CD4-positive, CD25-positive, alpha-beta regulatory T cell (primary cell): ENCODE data around the gene SEPHS1. TPM values are rescaled to one million over a fixed set of nuclear protein-coding genes. Genes with fewer than 3 reads are reported as not detected.
A peak's percentile ranks its signal among the peaks of the same experiment; 100 is the strongest.

Experiments
- ATAC-seq, 2 donors: fragments of 150-1000 bp; cut with Tn5 transposase; one replicate each; pipeline ENCODE4 v1.10.0; 2021; ENCODE audit warnings: low read depth in 2 of 2, moderate number of reproducible peaks in 2 of 2, moderate library complexity in 1 of 2
- DNase-seq, 3 donors: peaks; one replicate each; pipeline versions ENCODE4 v3.0.0 to v3.0.0-alpha.2; 2012 to 2022; ENCODE audit warnings: mixed read lengths in 1 of 3
- H3K27ac ChIP-seq: one replicate; pipeline ENCODE4 v1.7.0; 2013; ENCODE audit warnings: mild to moderate bottlenecking, low read length; ENCODE audit not compliant: insufficient read depth, poor library complexity, severe bottlenecking
- H3K27me3 ChIP-seq: one replicate; pipeline ENCODE4 v1.7.0; 2013; ENCODE audit warnings: low read length; ENCODE audit not compliant: control insufficient read depth, insufficient read depth
- H3K36me3 ChIP-seq: one replicate; pipeline ENCODE4 v1.7.0; 2013; ENCODE audit warnings: mild to moderate bottlenecking, low read length, moderate library complexity; ENCODE audit not compliant: control insufficient read depth, insufficient read depth
- H3K4me1 ChIP-seq: 2 replicates; pipeline ENCODE4 v1.7.0; 2013; ENCODE audit warnings: mild to moderate bottlenecking, low read length; ENCODE audit not compliant: insufficient read depth, control insufficient read depth, poor library complexity, severe bottlenecking
- H3K4me3 ChIP-seq: one replicate; pipeline ENCODE4 v1.7.0; 2013; ENCODE audit warnings: low read depth, mild to moderate bottlenecking, low read length, moderate library complexity
- H3K9me3 ChIP-seq, 2 experiments: 1 replicate in 1 of 2; 2 replicates in 1 of 2; pipeline ENCODE4 v1.7.0; 2013; ENCODE audit warnings: low read length in 2 of 2, mild to moderate bottlenecking in 1 of 2, moderate library complexity in 1 of 2; ENCODE audit not compliant: control insufficient read depth in 2 of 2
- H3K27ac Mint-ChIP-seq, 3 donors: one replicate each; pipeline ENCODE4 v1.8.0; 2020 to 2022; ENCODE audit warnings: mild to moderate bottlenecking in 3 of 3, mixed read lengths in 3 of 3, moderate library complexity in 2 of 3
- H3K27me3 Mint-ChIP-seq: one replicate; pipeline ENCODE4 v1.8.0; 2022; ENCODE audit warnings: mild to moderate bottlenecking, mixed read lengths
- H3K36me3 Mint-ChIP-seq: one replicate; pipeline ENCODE4 v1.8.0; 2020; ENCODE audit warnings: mixed read lengths
- H3K4me1 Mint-ChIP-seq, 4 donors: one replicate each; pipeline ENCODE4 v1.8.0; 2020 to 2022; ENCODE audit warnings: mixed read lengths in 4 of 4, mild to moderate bottlenecking in 1 of 4
- H3K4me3 Mint-ChIP-seq, 4 donors: one replicate each; pipeline ENCODE4 v1.8.0; 2020 to 2022; ENCODE audit warnings: mild to moderate bottlenecking in 4 of 4, mixed read lengths in 4 of 4, moderate library complexity in 3 of 4
- H3K9me3 Mint-ChIP-seq, 7 donors: one replicate each; pipeline ENCODE4 v1.8.0; 2020 to 2022; ENCODE audit warnings: mixed read lengths in 7 of 7, mild to moderate bottlenecking in 3 of 7, moderate library complexity in 2 of 7
- polyA plus RNA-seq, 4 donors: library from polyadenylated mRNA; unstranded; fragments of 300-500 nt; fragmentation: Illumina TruSeq; gene quantifications; one replicate each; pipeline ENCODE4 v1.2.3, GENCODE V29; 2021
- total RNA-seq: library from RNA; stranded (reverse); gene quantifications from one replicate; pipeline ENCODE4 v1.2.3, GENCODE V29; 2022

The SEPHS1 gene
- total and polyA plus RNA-seq, 5 donors from 2014 or later: 14.6 to 26.6 (median 19.2) TPM

- peaks cover 42% of the 10 kb centered on the region for H3K36me3 ChIP-seq
- Mint-ChIP-seq H3K4me3 (no peak overlapping the region), H3K27me3 (no peaks in the 10 kb centered on the region)
These were observed 26.5 kb downstream of the SEPHS1 start for GRCh38 chr10:13321576-13321975.

GRCh38 chr10:13319166-13319565, 28.9 kb downstream of the SEPHS1 start:
- peaks cover 22% of the 10 kb centered on the region for H3K36me3 ChIP-seq
- DNase-seq (no peak), ATAC-seq (no peak)
- Mint-ChIP-seq H3K36me3 (peaks cover 19% of the 10 kb centered on the region), H3K4me3 (no peak overlapping the region), H3K9me3 (no peaks in the 10 kb centered on the region), H3K27ac (peak overlapping the region in 1 of 3 donors; percentile 60), H3K27me3 (no peaks in the 10 kb centered on the region), H3K4me1 (peaks cover 0 to 1% (median 0%) of the 10 kb centered on the region in 4 donors)
- H3K9me3 ChIP-seq: no peaks in the 10 kb centered on the region
- no peaks in the 10 kb centered on the region for H3K27me3 ChIP-seq
- H3K4me3 ChIP-seq: no peak overlapping the region
- no peaks in the 10 kb centered on the region for H3K4me1 ChIP-seq
- H3K27ac ChIP-seq: no peak overlapping the region

More at GRCh38 chr10:13321576-13321975, 26.5 kb downstream of the SEPHS1 start:
- no peak for ATAC-seq
- Mint-ChIP-seq H3K27ac (peak overlapping the region in 2 of 3 donors; percentile 32 to 36), H3K36me3 (peaks cover 33% of the 10 kb centered on the region), H3K9me3 (no peaks in the 10 kb centered on the region), H3K4me1 (no peaks in the 10 kb centered on the region)
- no peak overlapping the region for H3K27ac ChIP-seq
- no peaks in the 10 kb centered on the region for H3K9me3 ChIP-seq
- H3K4me1 ChIP-seq: no peaks in the 10 kb centered on the region
- no peak overlapping the region for H3K4me3 ChIP-seq
- H3K27me3 ChIP-seq: no peaks in the 10 kb centered on the region
- no peak for DNase-seq

GRCh38 chr10:13317474-13317873, 30.6 kb downstream of the SEPHS1 start:
- Histone ChIP-seq H3K4me1 (no peaks in the 10 kb centered on the region), H3K9me3 (no peaks in the 10 kb centered on the region), H3K36me3 (peaks cover 15% of the 10 kb centered on the region), H3K27me3 (no peaks in the 10 kb centered on the region), H3K4me3 (no peak overlapping the region), H3K27ac (no peak overlapping the region)
- H3K4me3 Mint-ChIP-seq: no peak overlapping the region
- H3K36me3 Mint-ChIP-seq: peaks cover 15% of the 10 kb centered on the region
- ATAC-seq: no peak
- no peaks in the 10 kb centered on the region for H3K9me3 Mint-ChIP-seq
- H3K27me3 Mint-ChIP-seq: no peaks in the 10 kb centered on the region
- no peak overlapping the region for H3K27ac Mint-ChIP-seq
- H3K4me1 Mint-ChIP-seq: peaks cover 0 to 1% (median 0%) of the 10 kb centered on the region in 4 donors
- no peak for DNase-seq

GRCh38 chr10:13316635-13317311, 31.3 kb downstream of the SEPHS1 start:
- DNase-seq (no peak), ATAC-seq (no peak)
- Histone ChIP-seq H3K36me3 (peaks cover 8% of the 10 kb centered on the region), H3K27ac (no peak overlapping the region), H3K9me3 (no peaks in the 10 kb centered on the region), H3K4me1 (no peaks in the 10 kb centered on the region), H3K27me3 (no peaks in the 10 kb centered on the region), H3K4me3 (no peak overlapping the region)
- Mint-ChIP-seq H3K4me1 (peaks cover 0 to 1% (median 0%) of the 10 kb centered on the region in 4 donors), H3K36me3 (peaks cover 15% of the 10 kb centered on the region), H3K27ac (no peak overlapping the region), H3K4me3 (no peak overlapping the region), H3K9me3 (no peaks in the 10 kb centered on the region), H3K27me3 (no peaks in the 10 kb centered on the region)

GRCh38 chr10:13315361-13315760, 32.7 kb downstream of the SEPHS1 start:
- no peak overlapping the region for H3K4me3 ChIP-seq
- peaks cover 0 to 1% (median 0%) of the 10 kb centered on the region in 4 donors for H3K4me1 Mint-ChIP-seq
- H3K36me3 Mint-ChIP-seq: peaks cover 10% of the 10 kb centered on the region
- no peaks in the 10 kb centered on the region for H3K27me3 ChIP-seq
- no peak for DNase-seq
- H3K36me3 ChIP-seq: peaks cover 3% of the 10 kb centered on the region
- no peak overlapping the region for H3K27ac Mint-ChIP-seq
- no peak overlapping the region for H3K4me3 Mint-ChIP-seq
- no peak overlapping the region for H3K27ac ChIP-seq
- no peaks in the 10 kb centered on the region for H3K9me3 ChIP-seq
- H3K9me3 Mint-ChIP-seq: no peaks in the 10 kb centered on the region
- no peaks in the 10 kb centered on the region for H3K4me1 ChIP-seq
- H3K27me3 Mint-ChIP-seq: no peaks in the 10 kb centered on the region
- no peak for ATAC-seq

GRCh38 chr10:13311177-13311575, 36.9 kb downstream of the SEPHS1 start:
- DNase-seq (no peak), ATAC-seq (no peak)
- no peak overlapping the region for H3K27ac ChIP-seq
- H3K4me1 Mint-ChIP-seq: peaks cover 0 to 1% (median 0%) of the 10 kb centered on the region in 4 donors
- H3K4me1 ChIP-seq: no peaks in the 10 kb centered on the region
- H3K27me3 ChIP-seq: no peaks in the 10 kb centered on the region
- H3K4me3 Mint-ChIP-seq: no peak overlapping the region
- H3K4me3 ChIP-seq: no peak overlapping the region
- H3K9me3 ChIP-seq: no peaks in the 10 kb centered on the region
- H3K27me3 Mint-ChIP-seq: no peaks in the 10 kb centered on the region
- H3K36me3 Mint-ChIP-seq: peaks cover 2% of the 10 kb centered on the region
- no peaks in the 10 kb centered on the region for H3K36me3 ChIP-seq
- H3K9me3 Mint-ChIP-seq: no peaks in the 10 kb centered on the region
- H3K27ac Mint-ChIP-seq: no peak overlapping the region

- Mint-ChIP-seq H3K36me3 (peaks cover 7% of the 10 kb centered on the region), H3K4me3 (no peak overlapping the region), H3K27ac (no peak overlapping the region), H3K9me3 (no peaks in the 10 kb centered on the region), H3K27me3 (no peaks in the 10 kb centered on the region), H3K4me1 (no peaks in the 10 kb centered on the region)
- ATAC-seq (no peak), DNase-seq (no peak)
- H3K9me3 ChIP-seq: no peaks in the 10 kb centered on the region
- H3K27me3 ChIP-seq: no peaks in the 10 kb centered on the region
- no peak overlapping the region for H3K4me3 ChIP-seq
- no peaks in the 10 kb centered on the region for H3K36me3 ChIP-seq
- H3K4me1 ChIP-seq: no peaks in the 10 kb centered on the region
- no peak overlapping the region for H3K27ac ChIP-seq
These were observed 37.4 kb downstream of the SEPHS1 start for GRCh38 chr10:13310518-13311176.

GRCh38 chr10:13309792-13310191, 38.3 kb downstream of the SEPHS1 start:
- Mint-ChIP-seq H3K4me3 (no peak overlapping the region), H3K9me3 (no peaks in the 10 kb centered on the region), H3K36me3 (peaks cover 7% of the 10 kb centered on the region), H3K4me1 (no peaks in the 10 kb centered on the region), H3K27ac (no peak overlapping the region), H3K27me3 (no peaks in the 10 kb centered on the region)
- no peak for ATAC-seq
- no peak overlapping the region for H3K4me3 ChIP-seq
- H3K27me3 ChIP-seq: no peaks in the 10 kb centered on the region
- H3K36me3 ChIP-seq: no peaks in the 10 kb centered on the region
- no peak for DNase-seq
- no peaks in the 10 kb centered on the region for H3K9me3 ChIP-seq
- no peak overlapping the region for H3K27ac ChIP-seq
- H3K4me1 ChIP-seq: no peaks in the 10 kb centered on the region
